ENCODE measurements around the gene NUP214. TPM values are rescaled to one million over a fixed set of nuclear protein-coding genes. Genes with fewer than 3 reads are reported as not detected.
"Not testable (repeated sequence)": the region's sequence is repeated elsewhere in the genome, so short reads cannot be mapped to it uniquely, and the experiment has no call there.

The NUP214 gene
- total RNA-seq, 2 experiments from 2014 or later, result 43.8 to 51.3 TPM

DNA sequence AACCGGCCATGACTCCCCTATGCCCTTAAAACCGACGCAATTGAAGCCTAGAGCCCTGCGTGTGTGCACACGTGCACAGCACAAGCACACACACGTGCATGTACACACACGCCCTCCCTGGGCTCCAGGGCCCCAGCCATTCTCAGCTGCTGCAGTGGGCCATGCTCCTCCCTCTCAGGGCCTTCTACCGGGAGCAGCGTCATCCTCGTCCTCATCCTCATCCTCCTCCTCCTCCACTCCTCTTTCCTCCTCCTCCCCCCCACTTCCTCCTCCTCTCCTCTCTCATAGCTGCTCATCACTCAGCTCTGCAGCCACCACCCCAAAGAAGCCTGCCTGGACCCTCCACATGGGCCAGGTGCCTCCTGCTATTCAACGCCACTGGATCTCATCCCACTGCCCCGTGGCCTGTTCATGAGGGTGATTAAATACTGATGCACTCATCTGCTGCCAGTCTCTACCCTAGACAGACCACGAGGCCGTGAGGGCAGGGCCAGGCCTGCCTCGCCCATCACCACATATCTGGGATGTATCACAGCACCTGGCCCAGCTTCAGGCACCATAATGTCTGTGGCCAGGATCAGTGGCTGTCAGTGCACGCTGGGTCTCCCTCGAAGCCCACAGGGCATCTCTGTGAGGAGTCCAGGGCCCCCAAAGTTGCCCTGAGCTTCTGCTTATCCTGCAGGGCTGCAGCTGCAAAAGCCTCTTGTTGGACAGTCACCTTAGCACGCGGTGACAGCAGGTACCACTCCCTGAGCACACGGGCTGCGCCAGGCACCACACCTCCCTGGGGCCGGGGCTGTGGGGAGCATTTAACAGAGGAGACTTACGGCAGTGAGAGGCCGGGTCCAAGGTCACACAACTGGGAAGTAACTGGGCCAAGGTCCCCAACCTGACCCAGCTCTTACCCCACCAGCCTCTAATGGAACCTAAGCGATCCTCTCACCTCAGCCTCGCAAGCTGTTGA lies 141.2 kb downstream of the NUP214 start:
- POLR2A ChIA-PET, result interaction anchor here (1.2 to 14.3 kb wide), 6 partner anchors 8 to 400 kb away, joined by 3 to 557 read pairs (median 5); partner anchors contain the start of gene FAM78A
- Mint-ChIP-seq H3K27me3 (no peaks in the 10 kb centered on the region), H3K4me1 (peaks cover 78% of the 10 kb centered on the region), H3K9me3 (no peaks in the 10 kb centered on the region), H3K4me3 (peak overlapping the region; percentile 75), H3K27ac (peak overlapping the region; percentile 97), H3K36me3 (ENCODE audit: low read depth) (peaks cover 66% of the 10 kb centered on the region)
- DNase-seq, result peak; percentile 51
- CTCF ChIA-PET, result interaction anchor here (0.6 to 11.4 kb wide), 6 partner anchors 8 to 88 kb away, joined by 3 to 189 read pairs (median 4); no protein-coding TSS in a partner anchor

DNA sequence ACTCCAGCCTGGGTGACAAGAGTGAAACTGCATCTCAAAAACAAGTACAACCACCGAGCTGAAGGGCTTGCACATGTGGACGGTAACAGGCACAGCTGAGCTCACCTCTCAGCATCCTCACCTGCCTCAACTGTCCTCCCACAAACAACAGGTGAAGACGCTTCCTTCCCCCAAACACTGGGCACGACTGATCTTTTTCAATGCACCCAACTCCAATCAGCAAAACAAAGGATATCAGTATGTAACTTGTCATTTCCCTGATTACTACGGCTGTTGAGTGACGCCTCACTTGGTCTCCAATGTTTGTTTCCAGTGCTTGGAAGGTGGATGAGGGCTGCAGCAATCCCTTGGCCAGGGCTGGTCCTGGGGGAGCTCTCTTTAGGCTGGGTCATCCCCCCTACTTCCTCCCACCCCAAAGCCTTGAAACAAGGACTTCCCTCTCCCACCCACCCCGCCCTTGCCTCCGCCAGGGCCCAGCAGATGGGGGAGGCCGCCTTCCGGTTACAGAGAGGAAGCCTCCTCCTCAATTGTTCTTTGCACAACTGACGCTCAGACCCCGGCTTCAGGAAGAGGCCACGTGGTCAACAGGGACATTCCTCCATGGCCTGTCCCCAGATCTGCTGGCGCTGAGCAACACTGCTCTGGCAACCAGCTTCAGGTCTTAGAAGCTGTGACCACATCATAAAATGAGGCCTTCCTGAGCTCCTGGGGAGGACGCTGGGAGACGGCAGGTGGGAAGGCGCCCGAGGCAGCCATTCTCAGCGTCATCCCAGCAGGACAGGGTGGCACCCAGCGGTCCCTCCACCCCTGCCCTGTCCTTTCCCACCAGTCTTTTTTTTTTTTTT lies 145.0 kb downstream of the NUP214 start:
- Mint-ChIP-seq H3K27ac (peak overlapping the region; percentile 97), H3K4me3 (peak overlapping the region; percentile 89), H3K9me3 (no peaks in the 10 kb centered on the region), H3K27me3 (no peaks in the 10 kb centered on the region), H3K4me1 (peaks cover 62% of the 10 kb centered on the region), H3K36me3 (ENCODE audit: low read depth) (peaks cover 67% of the 10 kb centered on the region)
- POLR2A ChIA-PET, result interaction anchor here (1.0 to 14.3 kb wide), 9 partner anchors 8 to 461 kb away, joined by 3 to 557 read pairs (median 8); partner anchors contain the start of gene NUP214
- CTCF ChIA-PET, result interaction anchor here (0.5 to 11.4 kb wide), 7 partner anchors 17 to 559 kb away, joined by 3 to 189 read pairs (median 6); no protein-coding TSS in a partner anchor
- peak; percentile 65 for DNase-seq

DNA sequence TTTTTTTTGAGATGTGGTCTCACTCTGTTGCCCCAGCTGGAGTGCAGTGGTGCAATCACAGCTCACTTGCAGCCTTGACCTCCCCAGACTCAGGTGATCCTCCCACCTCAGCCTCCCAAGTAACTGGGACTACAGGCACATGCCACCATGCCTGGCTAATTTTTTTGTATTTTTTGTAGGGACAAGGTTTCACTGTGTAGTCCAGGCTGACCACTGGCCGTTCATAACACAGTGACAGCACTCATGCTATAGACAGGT lies 145.6 kb downstream of the NUP214 start:
- DNase-seq, H3K27me3 Mint-ChIP-seq, H3K9me3 Mint-ChIP-seq: not testable (repeated sequence)
- ChIA-PET CTCF (interaction anchor here (0.5 to 11.4 kb wide), 4 partner anchors 17 to 560 kb away, joined by 3 to 189 read pairs (median 6); no protein-coding TSS in a partner anchor), POLR2A (interaction anchor here (1.0 to 14.3 kb wide), 8 partner anchors 8 to 145 kb away, joined by 3 to 557 read pairs (median 14); partner anchors contain the start of gene NUP214)
- Mint-ChIP-seq H3K4me3 (peak overlapping the region; percentile 89), H3K36me3 (ENCODE audit: low read depth) (peaks cover 72% of the 10 kb centered on the region), H3K27ac (peak overlapping the region; percentile 97), H3K4me1 (peaks cover 56% of the 10 kb centered on the region)

DNA sequence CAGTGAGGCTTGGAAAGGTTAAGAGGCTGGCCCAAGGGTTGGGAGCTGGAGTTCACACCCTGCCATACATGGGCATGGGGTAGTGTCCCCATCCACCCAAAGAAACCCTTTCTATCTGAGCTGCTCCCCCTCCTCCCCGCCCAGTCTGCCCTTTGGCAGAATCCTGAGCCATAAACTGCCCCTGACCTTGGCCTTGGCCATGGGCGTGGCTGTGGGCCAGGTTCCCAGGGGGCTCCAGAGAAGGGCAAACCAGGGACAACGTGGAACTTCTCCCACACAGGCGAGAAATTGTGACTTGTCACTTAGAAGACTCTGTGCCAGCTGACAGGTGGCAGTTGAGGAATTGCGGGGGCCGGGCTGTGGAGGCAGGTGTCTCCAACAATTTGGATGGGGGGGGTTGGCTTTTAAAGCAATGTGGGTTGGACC lies 146.1 kb downstream of the NUP214 start:
- peak overlapping the region; percentile 97 for H3K27ac Mint-ChIP-seq
- no peak for DNase-seq
- peaks cover 71% of the 10 kb centered on the region for H3K36me3 Mint-ChIP-seq (ENCODE audit: low read depth)
- CTCF ChIA-PET, result interaction anchor here (1.4 to 11.4 kb wide), 3 partner anchors 18 to 92 kb away, joined by 3 to 189 read pairs (median 6); no protein-coding TSS in a partner anchor
- peak overlapping the region; percentile 89 for H3K4me3 Mint-ChIP-seq
- H3K4me1 Mint-ChIP-seq, result peaks cover 50% of the 10 kb centered on the region
- H3K9me3 Mint-ChIP-seq, result no peaks in the 10 kb centered on the region
- POLR2A ChIA-PET, result interaction anchor here (1.0 to 14.3 kb wide), 6 partner anchors 15 to 406 kb away, joined by 3 to 557 read pairs (median 12); partner anchors contain the start of gene NUP214
- no peaks in the 10 kb centered on the region for H3K27me3 Mint-ChIP-seq

DNA sequence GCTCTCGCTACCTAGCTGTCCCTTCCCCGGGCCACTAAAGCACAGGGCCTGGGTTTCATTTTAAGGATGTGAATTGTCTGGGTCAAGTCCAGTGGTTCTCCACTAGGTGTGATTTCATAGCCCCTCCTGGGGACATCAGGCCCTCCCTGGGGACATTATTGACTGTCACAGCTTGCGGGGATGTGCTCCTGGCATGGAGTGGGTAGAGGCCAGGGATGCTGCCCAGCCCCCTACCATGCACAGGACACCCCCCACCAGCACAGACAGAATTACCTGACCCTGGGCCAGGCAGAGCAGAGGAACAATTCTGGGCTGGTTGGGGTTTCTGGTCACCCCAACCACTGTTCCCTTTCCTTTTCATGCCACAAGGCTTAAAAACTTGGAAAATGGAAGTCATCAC lies 146.8 kb downstream of the NUP214 start:
- ChIA-PET CTCF (interaction anchor here (1.1 to 11.4 kb wide), 4 partner anchors 19 to 93 kb away, joined by 4 to 189 read pairs (median 6); no protein-coding TSS in a partner anchor), POLR2A (interaction anchor here (1.4 to 14.3 kb wide), 5 partner anchors 6 to 406 kb away, joined by 5 to 557 read pairs (median 46); partner anchors contain the start of gene NUP214)
- Mint-ChIP-seq H3K27ac (peak overlapping the region; percentile 97), H3K4me3 (peak overlapping the region; percentile 89), H3K4me1 (peaks cover 43% of the 10 kb centered on the region), H3K36me3 (ENCODE audit: low read depth) (peaks cover 64% of the 10 kb centered on the region), H3K9me3 (no peaks in the 10 kb centered on the region), H3K27me3 (no peaks in the 10 kb centered on the region)
- no peak for DNase-seq

DNA sequence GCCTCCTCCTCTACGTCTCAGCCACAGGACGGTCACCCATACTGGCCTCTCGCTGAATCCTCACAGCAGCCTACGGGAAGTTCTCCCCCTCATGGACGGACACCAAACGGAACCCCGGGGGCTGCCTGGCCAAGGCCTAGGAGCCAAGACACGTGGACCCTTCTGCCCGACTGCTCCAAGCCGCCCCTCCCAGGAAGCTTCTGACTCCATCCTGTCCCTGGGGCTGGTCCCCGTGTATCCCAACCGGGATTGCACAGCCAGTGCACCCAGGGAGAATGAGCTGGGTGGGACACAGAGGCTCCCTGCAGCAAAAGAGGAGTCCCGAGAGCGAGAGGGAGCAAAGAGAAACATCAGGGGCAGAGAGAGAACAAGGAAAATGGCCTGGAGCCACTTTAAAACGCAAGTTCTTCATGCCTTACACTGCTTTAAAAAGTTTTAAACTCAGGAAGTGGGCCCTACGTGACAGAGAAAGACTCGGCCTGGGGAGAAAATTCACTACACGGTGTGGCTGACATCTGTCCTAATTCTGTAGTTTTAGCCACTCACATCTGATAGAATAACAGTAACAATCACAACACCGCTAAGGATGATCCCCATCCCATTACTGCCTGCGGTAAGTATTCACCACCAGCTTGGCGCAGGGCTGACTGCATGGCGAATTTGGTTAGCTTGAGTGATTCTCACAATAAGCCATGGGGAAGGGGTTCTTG lies 147.9 kb downstream of the NUP214 start:
- H3K36me3 Mint-ChIP-seq (ENCODE audit: low read depth), result peaks cover 64% of the 10 kb centered on the region
- ChIA-PET CTCF (interaction anchor here (1.1 to 11.4 kb wide), 4 partner anchors 20 to 95 kb away, joined by 3 to 189 read pairs (median 4); no protein-coding TSS in a partner anchor), POLR2A (interaction anchor here (1.0 to 14.3 kb wide), 6 partner anchors 7 to 1232 kb away, joined by 3 to 557 read pairs (median 27); partner anchors contain the start of gene NUP214)
- peak; percentile 37 for DNase-seq
- peaks cover 39% of the 10 kb centered on the region for H3K4me1 Mint-ChIP-seq
- H3K27me3 Mint-ChIP-seq, result no peaks in the 10 kb centered on the region
- H3K4me3 Mint-ChIP-seq, result peak overlapping the region; percentile 89
- H3K27ac Mint-ChIP-seq, result peak overlapping the region; percentile 97
- H3K9me3 Mint-ChIP-seq, result no peaks in the 10 kb centered on the region

DNA sequence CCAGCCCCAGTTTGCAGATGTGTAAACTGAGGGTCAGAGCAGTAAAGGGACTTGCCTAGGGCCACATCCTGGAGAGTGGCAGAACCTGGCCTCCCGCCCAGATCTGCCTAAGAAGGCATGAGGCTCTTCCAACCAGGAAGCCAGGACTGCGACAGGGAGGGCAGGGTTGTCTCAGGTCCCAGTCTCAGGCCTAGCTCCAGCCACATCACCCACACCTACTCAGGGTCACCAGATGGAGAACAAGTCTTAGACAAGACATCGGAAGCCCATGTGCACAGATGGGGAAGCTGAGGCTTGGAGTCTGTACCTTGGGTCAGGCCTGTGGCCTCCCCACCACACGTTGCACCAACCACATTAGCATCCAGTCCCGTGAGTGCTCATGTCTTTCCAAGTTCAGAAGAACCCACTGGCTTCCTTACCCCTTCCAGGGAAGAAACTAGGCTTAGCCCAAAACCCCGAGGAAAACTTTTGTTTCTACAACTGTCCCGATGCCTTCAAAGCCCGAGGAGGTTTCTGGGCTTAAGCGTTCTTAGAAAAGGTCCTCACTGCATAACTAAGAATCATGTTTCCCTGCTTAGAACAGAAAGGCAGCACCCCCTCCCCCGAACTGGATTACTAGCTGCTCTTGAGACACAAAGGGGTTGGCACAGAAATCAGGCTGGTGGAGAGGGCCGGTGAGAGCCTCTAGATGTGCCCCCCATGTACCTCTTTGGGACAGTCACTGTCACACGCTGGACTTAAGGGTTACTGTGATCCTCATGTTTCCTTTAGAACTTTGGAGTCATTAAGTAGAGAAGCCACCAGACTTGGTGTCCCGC lies 148.7 kb downstream of the NUP214 start:
- peaks cover 43% of the 10 kb centered on the region for H3K4me1 Mint-ChIP-seq
- ChIA-PET POLR2A (interaction anchor here (1.0 to 14.3 kb wide), 9 partner anchors 8 to 1233 kb away, joined by 3 to 557 read pairs (median 4); partner anchors contain the start of gene NUP214), CTCF (interaction anchor here (1.1 to 11.4 kb wide), 5 partner anchors 7 to 96 kb away, joined by 3 to 189 read pairs (median 4); no protein-coding TSS in a partner anchor)
- peak overlapping the region; percentile 97 for H3K27ac Mint-ChIP-seq
- DNase-seq, result no peak
- peaks cover 63% of the 10 kb centered on the region for H3K36me3 Mint-ChIP-seq (ENCODE audit: low read depth)
- no peaks in the 10 kb centered on the region for H3K9me3 Mint-ChIP-seq
- peak overlapping the region; percentile 89 for H3K4me3 Mint-ChIP-seq
- no peaks in the 10 kb centered on the region for H3K27me3 Mint-ChIP-seq

DNA sequence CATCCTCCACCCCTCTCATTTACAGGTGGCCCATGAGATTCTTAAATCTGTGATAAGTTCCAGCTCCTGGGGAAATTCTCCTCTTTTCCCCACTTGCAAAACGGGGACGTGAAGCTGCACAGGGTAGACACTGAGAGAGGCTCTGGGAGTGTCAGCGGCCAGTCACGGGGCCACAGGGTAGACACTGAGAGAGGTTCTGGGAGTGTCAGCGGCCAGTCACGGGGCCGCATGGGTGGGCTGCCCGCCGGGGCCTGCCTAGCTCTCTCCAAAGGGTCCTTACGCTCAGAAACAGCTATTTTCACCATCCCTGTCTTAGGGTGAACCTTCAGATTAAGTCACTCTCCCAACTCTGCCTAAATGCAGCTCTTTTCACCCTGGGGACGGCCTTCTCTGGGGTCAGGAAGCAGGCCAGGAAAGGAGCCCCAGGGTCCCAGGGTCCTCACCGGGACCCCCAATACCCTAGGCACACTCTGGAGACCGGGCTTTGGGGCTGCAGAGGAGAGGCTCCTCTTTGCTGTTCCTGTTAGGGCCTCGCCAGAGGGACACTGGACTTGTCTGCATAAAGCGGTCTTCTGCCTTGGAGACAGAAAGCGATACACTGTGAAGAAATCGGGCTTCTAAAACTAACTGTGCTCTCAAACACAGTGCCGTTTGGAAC lies 149.4 kb downstream of the NUP214 start:
- DNase-seq, result peak; percentile 53
- peaks cover 60% of the 10 kb centered on the region for H3K36me3 Mint-ChIP-seq (ENCODE audit: low read depth)

DNA sequence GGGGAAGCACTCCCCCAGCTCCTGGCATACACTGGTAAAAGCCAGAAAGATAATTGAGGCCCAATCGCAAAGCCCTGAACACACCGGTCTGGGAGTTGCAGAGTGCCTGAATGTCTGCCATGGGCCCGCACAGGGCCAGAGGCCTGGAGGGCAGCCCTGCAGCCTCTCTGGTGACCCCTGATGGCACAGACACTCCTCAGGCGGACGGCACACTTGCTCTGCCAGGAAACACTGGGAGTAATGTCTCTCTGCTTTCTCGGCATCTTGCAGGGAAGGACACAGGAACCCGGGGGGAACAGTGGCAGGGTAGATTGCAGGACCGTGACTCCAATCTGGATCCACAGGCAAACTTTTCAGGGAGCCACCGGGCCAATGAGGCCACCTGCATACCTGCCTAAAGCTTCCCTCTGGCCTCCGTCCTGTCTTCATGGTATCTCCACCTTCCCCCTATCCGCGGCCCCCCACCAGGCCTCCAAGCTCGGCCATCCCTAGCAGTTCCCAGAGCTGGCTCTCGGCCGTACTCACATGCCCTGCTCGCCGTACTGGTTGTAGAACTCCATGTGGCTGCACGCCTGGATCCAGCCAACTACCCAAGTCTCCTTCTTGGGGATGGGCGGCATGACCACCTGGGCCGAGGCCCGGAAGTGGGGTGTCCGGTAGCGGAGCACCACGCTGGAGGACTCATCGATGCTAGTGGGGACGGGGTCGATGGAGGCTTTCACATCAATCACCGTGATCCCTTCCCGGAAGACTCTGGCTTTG lies 150.1 kb downstream of the NUP214 start:
- ChIA-PET POLR2A (interaction anchor here (1.0 to 14.3 kb wide), 6 partner anchors 10 to 225 kb away, joined by 3 to 557 read pairs (median 25); partner anchors contain the start of gene NUP214), CTCF (interaction anchor here (1.1 to 11.4 kb wide), 4 partner anchors 9 to 98 kb away, joined by 4 to 189 read pairs (median 4); no protein-coding TSS in a partner anchor)
- H3K4me1 Mint-ChIP-seq, result peaks cover 40% of the 10 kb centered on the region
- no peaks in the 10 kb centered on the region for H3K27me3 Mint-ChIP-seq
- H3K36me3 Mint-ChIP-seq (ENCODE audit: low read depth), result peaks cover 56% of the 10 kb centered on the region
- H3K27ac Mint-ChIP-seq, result peak overlapping the region; percentile 97
- peak; percentile 48 for DNase-seq
- no peaks in the 10 kb centered on the region for H3K9me3 Mint-ChIP-seq
- H3K4me3 Mint-ChIP-seq, result peak overlapping the region; percentile 89

More for the DNA sequence above, 149.4 kb downstream of the NUP214 start:
- Mint-ChIP-seq H3K9me3 (no peaks in the 10 kb centered on the region), H3K4me3 (peak overlapping the region; percentile 89), H3K27ac (peak overlapping the region; percentile 97), H3K27me3 (no peaks in the 10 kb centered on the region), H3K4me1 (peaks cover 45% of the 10 kb centered on the region)
- POLR2A ChIA-PET, result interaction anchor here (1.0 to 14.3 kb wide), 9 partner anchors 9 to 1233 kb away, joined by 3 to 557 read pairs (median 4); partner anchors contain the start of gene NUP214
- CTCF ChIA-PET, result interaction anchor here (1.1 to 11.4 kb wide), 4 partner anchors 8 to 97 kb away, joined by 4 to 189 read pairs (median 4); no protein-coding TSS in a partner anchor

Data from activated CD4-positive, alpha-beta memory T cell treated with anti-CD3 and anti-CD28 coated beads, Interleukin-2, amount 10 ng/mL, durations not matched to agents 7 days and 5 days (primary cell).